NCI-H2227 (cell line): ENCODE measurements around the gene DNAJB1.
"Not testable (repeated sequence)": the region's sequence is repeated elsewhere in the genome, so short reads cannot be mapped to it uniquely, and the experiment has no call there.

ENCODE experiments used
- DNase-seq: peaks from one replicate; lab custom pipeline; 2025; ENCODE audit not compliant: unreplicated experiment; lab: John Stamatoyannopoulos, UW

The DNAJB1 gene

DNA sequence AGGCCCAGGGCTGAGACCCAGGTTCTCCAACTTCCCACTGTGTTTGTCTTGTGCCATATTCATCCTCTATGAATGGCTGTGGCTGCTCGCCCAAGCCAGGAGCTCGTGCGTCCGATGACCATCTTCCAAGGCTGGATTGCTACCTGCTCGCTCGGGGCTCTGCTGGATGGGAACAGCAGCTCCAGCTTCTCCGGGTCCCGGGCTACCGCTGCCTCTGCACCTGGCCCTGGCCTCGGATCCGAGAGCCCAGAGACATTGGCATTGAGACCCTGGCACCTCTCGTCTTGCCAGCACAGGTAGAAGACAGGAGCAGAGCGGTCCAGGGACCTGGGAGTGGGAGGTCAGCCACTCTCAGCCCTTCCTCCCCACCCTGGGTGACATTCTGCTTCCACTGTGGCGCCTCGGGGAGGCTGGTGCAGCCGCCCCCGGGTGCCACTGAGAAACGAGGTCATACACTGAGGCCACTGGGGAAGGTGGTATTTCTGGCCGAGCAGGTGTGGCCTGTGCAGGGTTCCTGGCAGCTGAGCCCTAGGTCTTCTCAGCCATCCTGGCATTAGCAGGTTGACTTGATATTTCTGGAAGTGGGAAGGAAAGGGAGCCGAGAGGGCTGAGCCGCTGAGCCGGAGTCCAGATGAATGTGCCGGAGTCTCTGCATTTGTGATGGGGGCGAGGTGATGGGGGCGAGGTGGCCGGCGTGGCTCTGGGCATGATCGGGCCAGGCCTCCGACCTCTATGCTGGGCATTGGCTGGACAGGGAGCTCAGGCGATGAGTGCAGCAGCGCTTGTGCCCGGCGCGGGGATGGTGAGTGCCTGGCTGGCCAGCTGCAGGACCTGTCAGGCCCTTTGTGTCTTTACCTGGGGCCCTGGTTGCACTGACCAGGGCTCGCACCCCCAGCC, 35.1 kb upstream of the DNAJB1 start:
- DNase-seq, result no peak

- DNase-seq, result not testable (repeated sequence)
These were observed 33.8 kb upstream of the DNAJB1 start for GRCh38 chr19:14552006-14552360.

GRCh38 chr19:14551134-14552005, 33.2 kb upstream of the DNAJB1 start:
- peak; percentile 24 for DNase-seq

- DNase-seq, result no peak
These were observed 32.1 kb upstream of the DNAJB1 start for GRCh38 chr19:14550201-14550754.

DNA sequence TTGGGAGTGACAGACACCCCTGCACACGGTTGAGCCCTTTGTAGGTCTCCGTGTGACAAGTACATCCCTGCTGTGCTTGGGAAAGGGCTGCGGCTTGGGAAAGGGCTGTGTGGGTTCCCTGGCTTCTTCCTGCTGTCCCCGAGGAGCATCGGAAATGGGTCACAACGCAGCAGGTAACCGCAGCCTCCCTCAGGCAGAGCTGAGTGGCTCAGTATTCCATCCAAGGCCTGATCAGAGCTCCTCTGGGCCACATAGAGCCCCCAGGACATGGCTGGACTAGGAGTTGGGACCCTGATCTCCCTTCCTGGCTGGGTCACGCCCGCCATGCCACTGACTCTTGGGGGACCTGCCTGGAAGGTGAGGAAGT, 27.5 kb upstream of the DNAJB1 start:
- no peak for DNase-seq

DNA sequence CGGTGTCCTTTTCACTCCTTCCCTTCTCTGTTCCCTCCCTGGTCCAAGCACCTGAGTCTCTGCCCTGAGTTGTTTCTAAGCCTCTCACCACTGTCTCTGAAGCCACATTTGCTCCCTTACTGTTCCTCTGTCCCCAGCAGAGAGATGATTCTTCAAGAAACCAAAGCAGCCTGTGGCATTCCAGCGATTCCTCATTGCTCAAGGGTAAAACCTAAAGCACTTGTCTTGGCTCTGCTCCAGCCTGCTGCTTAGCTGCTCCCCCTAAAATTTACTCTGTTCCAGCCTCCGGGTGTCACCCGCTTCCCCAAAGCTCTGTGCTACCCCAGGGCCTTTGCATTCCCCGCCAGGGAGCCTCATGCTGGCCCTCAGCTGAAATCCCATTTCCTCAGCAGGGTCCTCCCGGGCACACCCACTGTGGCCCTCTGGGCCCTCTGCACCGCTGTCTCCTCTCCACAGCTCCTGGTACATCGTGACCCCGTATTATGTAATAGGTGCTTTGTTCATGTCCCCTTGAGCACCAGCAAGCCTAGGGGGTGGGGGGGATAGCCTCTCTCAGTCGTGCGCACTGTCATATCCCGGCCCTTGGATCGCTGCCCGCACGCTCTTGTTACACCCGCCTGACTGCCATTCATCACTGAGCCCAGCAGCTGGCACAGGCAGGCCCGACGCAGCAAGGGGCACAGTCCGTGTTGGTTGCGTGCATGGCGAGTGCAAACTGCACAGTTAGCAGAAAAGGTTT, 26.9 kb upstream of the DNAJB1 start:
- DNase-seq, result peak; percentile 59

DNA sequence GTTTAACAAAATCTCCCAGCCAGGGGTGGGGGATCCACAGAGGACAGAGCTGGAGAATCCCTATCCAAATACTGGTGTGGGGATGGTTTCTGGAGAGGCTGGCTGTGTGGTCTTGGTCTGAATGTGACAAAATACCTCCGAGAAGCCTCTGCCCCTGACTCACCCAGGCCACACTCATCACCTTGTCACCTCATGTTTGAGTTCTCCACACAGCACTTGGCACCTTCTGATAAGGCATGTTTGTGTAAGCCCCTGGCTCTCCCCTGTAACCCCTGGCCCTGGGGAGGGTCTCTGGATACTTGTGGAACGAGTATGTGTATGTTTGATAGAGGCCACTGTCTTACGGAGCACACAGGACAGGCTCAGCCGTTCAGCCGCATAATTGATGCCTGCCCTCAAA, 25.9 kb upstream of the DNAJB1 start:
- no peak for DNase-seq

- DNase-seq, result no peak
These were observed 24.6 kb upstream of the DNAJB1 start for GRCh38 chr19:14542711-14543328.

- DNase-seq, result not testable (repeated sequence)
These were observed 23.8 kb upstream of the DNAJB1 start for GRCh38 chr19:14541979-14542378.

GRCh38 chr19:14540741-14541525, 22.7 kb upstream of the DNAJB1 start:
- no peak for DNase-seq

- peak; percentile 78 for DNase-seq
These were observed 18.9 kb upstream of the DNAJB1 start for GRCh38 chr19:14536926-14537692.

- DNase-seq, result no peak
These were observed 15.3 kb upstream of the DNAJB1 start for GRCh38 chr19:14533450-14533849.

DNA sequence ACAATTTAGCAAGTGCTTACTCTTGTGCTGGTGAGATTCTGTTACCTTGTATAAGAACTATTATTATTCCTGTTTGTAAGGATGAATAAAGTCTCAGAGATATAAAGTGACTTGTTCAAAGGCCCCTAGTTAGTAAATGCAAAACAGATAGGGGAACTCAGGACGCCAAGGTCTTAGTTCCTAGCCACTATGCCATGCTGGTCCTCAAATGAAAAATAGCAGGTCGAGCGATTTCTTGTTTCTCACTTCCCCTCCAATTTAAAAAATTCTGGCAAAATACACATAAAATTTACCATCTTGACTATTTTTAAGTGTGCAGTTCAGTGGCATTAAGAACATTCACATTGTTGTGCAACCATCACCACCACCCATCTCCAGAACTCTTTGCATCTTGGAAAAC, 12.3 kb upstream of the DNAJB1 start:
- DNase-seq, result no peak

DNA sequence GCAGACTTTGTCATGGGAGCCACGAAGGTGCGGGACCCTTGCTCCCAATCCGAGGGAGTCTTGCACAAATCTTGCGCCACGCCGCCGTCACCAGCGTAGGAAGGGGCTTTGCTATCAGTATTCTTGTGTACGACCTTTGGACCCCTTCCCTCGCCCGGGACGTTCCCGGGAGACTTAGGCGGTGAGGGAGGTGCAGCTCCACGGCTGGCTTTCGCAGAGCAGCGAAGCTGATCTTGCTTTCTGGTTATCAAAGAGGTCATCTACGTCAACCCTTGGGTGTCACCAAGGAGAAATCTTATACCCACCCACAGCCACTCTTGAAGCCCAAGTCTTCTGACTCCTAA, 11.8 kb upstream of the DNAJB1 start:
- no peak for DNase-seq

GRCh38 chr19:14529254-14530004, 11.2 kb upstream of the DNAJB1 start, which contains the start of gene TECR:
Gene TECR (plus strand): TSS chr19:14529594. CDS start chr19:14529697, 103 bp downstream.
- DNase-seq, result peak; percentile 99

GRCh38 chr19:14528419-14529253, 10.4 kb upstream of the DNAJB1 start:
- DNase-seq, result no peak

DNA sequence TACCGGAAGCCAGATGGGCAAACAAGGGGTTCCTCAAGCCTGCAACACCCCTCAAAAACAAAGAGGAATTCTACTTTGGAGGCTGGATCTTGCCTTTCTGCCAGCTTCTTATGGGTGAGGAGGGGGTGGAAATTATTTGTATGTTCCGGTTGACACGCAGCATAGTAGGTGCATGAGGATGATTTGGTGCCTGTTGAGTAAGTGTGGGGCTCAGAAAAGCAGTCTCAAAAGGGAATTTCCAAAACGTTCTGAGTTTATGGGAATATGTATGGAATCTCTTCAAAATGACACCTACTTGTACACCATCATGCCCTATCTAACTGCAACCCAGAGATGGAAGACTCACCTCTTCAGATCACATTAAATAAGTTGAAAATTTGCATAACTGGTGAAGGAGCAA, 8.2 kb upstream of the DNAJB1 start:
- DNase-seq, result no peak

DNA sequence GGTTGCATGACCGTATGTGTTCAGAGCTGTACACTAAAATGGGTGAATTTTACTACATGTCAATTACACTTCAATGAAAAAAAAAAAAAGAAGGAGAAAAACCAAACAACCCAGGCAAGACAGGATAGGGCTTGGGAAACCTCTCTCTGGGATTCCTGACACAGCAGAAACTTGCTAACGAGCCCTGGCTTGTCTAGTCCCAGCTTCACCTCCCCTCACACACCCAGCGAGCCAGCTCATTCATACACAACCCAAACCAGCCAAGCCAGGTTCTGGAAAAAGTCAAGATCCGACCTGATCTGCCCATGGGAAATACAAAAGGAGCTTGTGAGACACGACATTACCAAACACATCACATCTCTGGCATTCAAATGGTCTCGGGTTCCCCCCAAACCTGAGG, 7.5 kb upstream of the DNAJB1 start:
- no peak for DNase-seq
